IMR-90 (cell line): Measurements from ENCODE around the gene CYSTM1. TPM values are rescaled to one million over a fixed set of nuclear protein-coding genes. Genes with fewer than 3 reads are reported as not detected.

Experiments used
- ATAC-seq: fragments of 200-7000 bp; cut with Tn5 transposase; 2 replicates; pipeline ENCODE4 v1.9.1; 2020; ENCODE audit warnings: low read depth, mild to moderate bottlenecking, moderate library complexity
- BruUV-seq: library from RNA; stranded (reverse); fragments of 400-500 nt; replicated peaks from 2 replicates; lab custom pipeline; 2021; lab: Mats Ljungman, UMichigan
- CTCF ChIA-PET: fragments of 300-600 bp; formaldehyde crosslinking; extraction: SDS; loops from one replicate; lab custom pipeline; 2021; ENCODE audit warnings: antibody characterized with exemption; lab: Yijun Ruan, JAX
- POLR2A ChIA-PET: fragments of 300-600 bp; sonication (Branson Sonifier 250); formaldehyde crosslinking; loops from one replicate; lab custom pipeline; 2022; ENCODE audit warnings: antibody characterized with exemption; ENCODE audit not compliant: unreplicated experiment; lab: Charles Lee
- DNase-seq: peaks from one replicate; pipeline ENCODE4 v3.0.0; 2013
- H2AFZ ChIP-seq: replicated peaks from 2 replicates; pipeline ENCODE3; 2013; ENCODE audit warnings: low read length, mild to moderate bottlenecking; ENCODE audit not compliant: poor library complexity
- H2AK5ac ChIP-seq: 2 replicates; pipeline ENCODE4 v1.6.1; 2013; ENCODE audit warnings: low read depth, low read length, inconsistent platforms
- H2AK9ac ChIP-seq: replicated peaks from 2 replicates; pipeline ENCODE3; 2013; ENCODE audit warnings: mild to moderate bottlenecking, low read depth, low read length, moderate library complexity; ENCODE audit not compliant: poor library complexity
- H2BK120ac ChIP-seq: 2 replicates; pipeline ENCODE4 v1.6.1; 2013; ENCODE audit warnings: low read depth, low read length, inconsistent platforms
- H2BK15ac ChIP-seq: 3 replicates; pipeline ENCODE4 v1.6.1; 2013; ENCODE audit warnings: low read depth, low read length, inconsistent platforms
- H2BK20ac ChIP-seq: 2 replicates; pipeline ENCODE4 v1.6.1; 2013; ENCODE audit warnings: low read depth, mild to moderate bottlenecking, inconsistent platforms, low read length, moderate library complexity
- H2BK5ac ChIP-seq: 2 replicates; pipeline ENCODE4 v1.6.1; 2013; ENCODE audit warnings: mild to moderate bottlenecking, low read depth, low read length, inconsistent platforms; ENCODE audit not compliant: poor library complexity, severe bottlenecking
- H3K14ac ChIP-seq: replicated peaks from 2 replicates; pipeline ENCODE4 v1.6.1; 2013; ENCODE audit warnings: low read depth, low read length, inconsistent platforms
- H3K18ac ChIP-seq: 2 replicates; pipeline ENCODE4 v1.6.1; 2013; ENCODE audit warnings: low read depth, low read length, control low read depth
- H3K23ac ChIP-seq: 2 replicates; pipeline ENCODE4 v1.6.1; 2013; ENCODE audit warnings: low read depth, low read length, inconsistent platforms
- H3K27ac ChIP-seq: 2 replicates; pipeline ENCODE4 v1.5.1; 2013; ENCODE audit warnings: mild to moderate bottlenecking, control low read depth, low read length; ENCODE audit not compliant: insufficient read depth
- H3K27me3 ChIP-seq: 2 replicates; pipeline ENCODE4 v1.6.1; 2013; ENCODE audit warnings: low read length; ENCODE audit not compliant: control insufficient read depth, insufficient read depth
- H3K36me3 ChIP-seq: 2 replicates; pipeline ENCODE4 v1.6.1; 2013; ENCODE audit warnings: low read length, mixed read lengths; ENCODE audit not compliant: control insufficient read depth, insufficient read depth
- H3K4ac ChIP-seq: 2 replicates; pipeline ENCODE4 v1.6.1; 2013; ENCODE audit warnings: low read depth, low read length, inconsistent platforms
- H3K4me1 ChIP-seq: 2 replicates; pipeline ENCODE4 v1.6.1; 2013; ENCODE audit warnings: low read length, mixed read lengths; ENCODE audit not compliant: control insufficient read depth, insufficient read depth
- H3K4me2 ChIP-seq: 2 replicates; pipeline ENCODE4 v1.6.1; 2013; ENCODE audit warnings: low read depth, mild to moderate bottlenecking, control low read depth, low read length, moderate library complexity
- H3K4me3 ChIP-seq: 2 replicates; pipeline ENCODE4 v1.5.1; 2013; ENCODE audit warnings: low read depth, mild to moderate bottlenecking, control low read depth, low read length, moderate library complexity; ENCODE audit not compliant: insufficient read depth
- H3K56ac ChIP-seq: 2 replicates; pipeline ENCODE4 v1.6.1; 2013; ENCODE audit warnings: low read length, inconsistent platforms; ENCODE audit not compliant: insufficient read depth; ENCODE audit errors: extremely low read depth
- H3K79me1 ChIP-seq, 2 experiments: 2 replicates each; pipeline ENCODE4 v1.6.1; 2013; ENCODE audit warnings: low read length in 2 of 2, inconsistent platforms in 1 of 2, low read depth in 1 of 2
- H3K9ac ChIP-seq: 2 replicates; pipeline ENCODE4 v1.6.1; 2013; ENCODE audit warnings: low read depth, low read length, control low read depth
- H3K9me1 ChIP-seq: 2 replicates; pipeline ENCODE4 v1.6.1; 2013; ENCODE audit warnings: low read length, inconsistent platforms; ENCODE audit not compliant: insufficient read depth
- H3K9me3 ChIP-seq: 2 replicates; pipeline ENCODE4 v1.6.1; 2013; ENCODE audit warnings: low read length; ENCODE audit not compliant: control insufficient read depth, insufficient read depth
- H4K20me1 ChIP-seq: 2 replicates; pipeline ENCODE4 v1.6.1; 2013; ENCODE audit warnings: low read length, inconsistent platforms; ENCODE audit not compliant: insufficient read depth
- H4K5ac ChIP-seq: 2 replicates; pipeline ENCODE4 v1.6.1; 2013; ENCODE audit warnings: mild to moderate bottlenecking, low read depth, low read length, control low read depth
- H4K8ac ChIP-seq, 2 experiments: 2 replicates each; pipeline ENCODE4 v1.6.1; 2013; ENCODE audit warnings: low read depth in 2 of 2, low read length in 2 of 2, control low read depth in 1 of 2, inconsistent platforms in 1 of 2
- H4K91ac ChIP-seq: 2 replicates; pipeline ENCODE4 v1.6.1; 2013; ENCODE audit warnings: low read depth, low read length, inconsistent platforms; ENCODE audit not compliant: insufficient read depth
- CHD1 ChIP-seq: IDR thresholded peaks from 2 replicates; pipeline ENCODE4 v1.6.1; 2012; ENCODE audit warnings: low read depth, low read length, improper control_type of control experiment
- NFE2L2 ChIP-seq: fragments of 150-350 bp; IDR thresholded peaks from 2 replicates; pipeline ENCODE4 v1.6.1; 2016; ENCODE audit warnings: low read depth, mild to moderate bottlenecking, low read length
- SMC3 ChIP-seq: fragments of 150-350 bp; IDR thresholded peaks from 2 replicates; pipeline ENCODE4 v1.6.1; 2016; ENCODE audit warnings: low read depth, mild to moderate bottlenecking, antibody characterized with exemption, low read length, moderate library complexity
- WGBS, 2 experiments: methylation state at CpG; one replicate each; pipeline versions ENCODE4 v1.1.5 to v1.1.7; 2013; ENCODE audit warnings: missing lambda C conversion rate in 2 of 2; ENCODE audit not compliant: insufficient read length in 1 of 2; ENCODE audit errors: extremely low coverage in 2 of 2; 5-methylcytosine and 5-hydroxymethylcytosine counted together
- dilution Hi-C: fragments of 300-500 bp; cut with HindIII; formaldehyde crosslinking; loops from one replicate; pipeline ENCODE4 v1.14.3; 2018; ENCODE audit warnings: low sequenced_read_pairs; ENCODE audit not compliant: unreplicated experiment
- in situ Hi-C: fragments of 300-500 bp; cut with MboI; formaldehyde crosslinking; loops from 3 replicates; pipeline ENCODE4 v1.14.3; 2019; ENCODE audit warnings: low sequenced_read_pairs, inconsistent platforms, mixed read lengths
- intact Hi-C: fragments of 100-400 bp; cut with micrococcal nuclease; formaldehyde crosslinking; loops from 2 replicates; pipeline ENCODE4 v1.10.0; 2022
- polyA plus RNA-seq, 3 experiments: library from polyadenylated mRNA; depleted of rRNA; stranded (reverse); fragments of >200 nt; gene quantifications; 2 replicates each; pipeline ENCODE4 v1.2.3, GENCODE V29; 2012; ENCODE audit warnings: low replicate concordance in 1 of 3
- total RNA-seq: library from RNA; depleted of rRNA; stranded (reverse); fragments of >200 nt; gene quantifications from 2 replicates; pipeline ENCODE4 v1.2.3, GENCODE V29; 2012

Gene CYSTM1
- total and polyA plus RNA-seq, 2 of the 4 experiments (the other 2 are of a cell fraction): 7.3 to 15.0 TPM

DNA sequence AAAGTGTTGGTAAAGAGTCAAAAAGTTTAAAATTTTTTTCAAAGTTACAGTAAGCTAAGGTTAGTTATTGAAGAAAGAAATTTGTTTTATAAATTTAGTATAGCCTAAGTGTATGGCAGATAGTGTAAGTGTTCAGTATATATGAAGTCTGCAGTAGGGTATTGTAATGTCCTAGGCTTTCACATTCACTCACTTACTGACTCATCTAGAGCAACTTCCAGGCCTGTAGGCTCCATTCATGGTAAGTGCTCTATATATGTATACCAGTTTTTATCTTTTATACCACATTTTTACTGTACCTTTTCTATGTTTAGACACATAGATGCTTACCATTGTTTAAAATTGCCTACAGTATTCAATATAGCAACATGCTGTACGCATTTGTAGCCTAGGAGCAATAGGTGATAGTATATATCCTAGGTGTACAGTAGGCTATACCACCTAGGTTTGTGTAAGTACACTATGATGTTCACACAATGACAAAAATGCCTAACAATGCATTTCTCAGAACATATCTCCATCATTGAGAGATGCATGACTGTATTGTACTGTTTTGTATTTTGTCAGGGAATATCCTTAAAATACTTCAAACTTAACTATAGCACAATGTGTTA, 38.5 kb downstream of the CYSTM1 start:
- no peak overlapping the region for H2BK20ac ChIP-seq
- no peak overlapping the region for H3K18ac ChIP-seq
- H2BK5ac ChIP-seq: no peak overlapping the region
- H2AK9ac ChIP-seq: no peak overlapping the region
- no peak overlapping the region for H3K27ac ChIP-seq
- no peak overlapping the region for H3K4me3 ChIP-seq
- H2BK120ac ChIP-seq: no peak overlapping the region
- H3K9me3 ChIP-seq: no peaks in the 10 kb centered on the region
- H3K4me1 ChIP-seq: no peaks in the 10 kb centered on the region
- H2AK5ac ChIP-seq: no peak overlapping the region
- H3K79me1 ChIP-seq: no peaks in the 10 kb centered on the region
- 0 out of 2 replicates have a peak, but pooled peaks cover 4% of the 10 kb centered on the region for H3K9me1 ChIP-seq
- H3K36me3 ChIP-seq: no peaks in the 10 kb centered on the region
- H4K91ac ChIP-seq: no peak overlapping the region
- no peak for DNase-seq
- POLR2A ChIA-PET: no interaction called here
- no peak overlapping the region for H3K23ac ChIP-seq
- H3K56ac ChIP-seq: no peak overlapping the region
- CTCF ChIA-PET: interaction anchor here (0.6 kb wide), 1 partner anchor 133 kb away, joined by 4 read pairs; no protein-coding TSS in a partner anchor
- H3K4ac ChIP-seq: no peak overlapping the region
- intact Hi-C loops: no loop called here
- WGBS, 2 experiments: no CpG with 5 or more reads among the region's 1 CpG
- H2BK15ac ChIP-seq: no peak overlapping the region
- in situ Hi-C loops: no loop called here
- H4K5ac ChIP-seq: no peak overlapping the region
- H3K14ac ChIP-seq: no peak overlapping the region
- BruUV-seq: no TSS peak
- H3K9ac ChIP-seq: no peak overlapping the region
- peaks cover 3% of the 10 kb centered on the region; the same call in 1 of the 2 replicates for H3K27me3 ChIP-seq
- no peak for TF ChIP-seq CHD1
- TF ChIP-seq SMC3: no peak
- TF ChIP-seq NFE2L2: no peak
- dilution Hi-C loops: no loop called here
- peaks cover 4% of the 10 kb centered on the region; the same call in 1 of the 2 replicates for H4K20me1 ChIP-seq
- no peak for ATAC-seq
- H3K4me2 ChIP-seq: no peak overlapping the region
- H2AFZ ChIP-seq: no peak overlapping the region
- H4K8ac ChIP-seq: no peak overlapping the region
